PC-3 (cell line): Measurements from ENCODE around the gene APOA1. TPM values are rescaled to one million over a fixed set of nuclear protein-coding genes. Genes with fewer than 3 reads are reported as not detected.

Experiments
- ATAC-seq: fragments of 200-7000 bp; cut with Tn5 transposase; 2 replicates; pipeline ENCODE4 v1.9.1; 2020; ENCODE audit warnings: mild to moderate bottlenecking, moderate library complexity
- BruUV-seq: library from RNA; stranded (reverse); fragments of 400-500 nt; replicated peaks from 2 replicates; lab custom pipeline; 2021; lab: Mats Ljungman, UMichigan
- CTCF ChIA-PET: fragments of 300-600 bp; sonication (Branson Sonifier 250); formaldehyde crosslinking; loops from one replicate; lab custom pipeline; 2022; ENCODE audit warnings: antibody characterized with exemption; lab: Charles Lee
- POLR2A ChIA-PET: fragments of 300-600 bp; sonication (Branson Sonifier 250); formaldehyde crosslinking; loops from one replicate; lab custom pipeline; 2022; ENCODE audit warnings: antibody characterized with exemption; ENCODE audit not compliant: unreplicated experiment; lab: Charles Lee
- DNase-seq: peaks from one replicate; pipeline ENCODE4 v3.0.0-alpha.2; 2015
- H2AFZ ChIP-seq: fragments of 300-600 bp; sonication (generic); 2 replicates; pipeline ENCODE4 v1.6.0; 2016; ENCODE audit warnings: antibody characterized with exemption, low read length
- H3F3A ChIP-seq: fragments of 300-600 bp; sonication (generic); one replicate; pipeline ENCODE4 v1.6.0; 2017; ENCODE audit warnings: antibody characterized with exemption, low read length, control low read depth, mild to moderate bottlenecking; ENCODE audit not compliant: unreplicated experiment
- H3K27ac ChIP-seq: fragments of 300-600 bp; sonication (generic); 2 replicates; pipeline ENCODE4 v1.5.1; 2016; ENCODE audit warnings: mild to moderate bottlenecking, low read length
- H3K27me3 ChIP-seq: fragments of 300-600 bp; sonication (generic); 2 replicates; pipeline ENCODE4 v1.6.1; 2016; ENCODE audit warnings: low read length, mixed read lengths
- H3K36me3 ChIP-seq: fragments of 300-600 bp; sonication (generic); 2 replicates; pipeline ENCODE4 v1.6.1; 2016; ENCODE audit warnings: low read depth, mixed run types, low read length, mixed read lengths
- H3K4me1 ChIP-seq: fragments of 300-600 bp; sonication (generic); 2 replicates; pipeline ENCODE4 v1.5.1; 2016; ENCODE audit warnings: low read length; ENCODE audit not compliant: insufficient read depth
- H3K4me2 ChIP-seq: fragments of 300-600 bp; sonication (generic); 2 replicates; pipeline ENCODE4 v1.6.0; 2016; ENCODE audit warnings: low read length
- H3K4me3 ChIP-seq: fragments of 300-600 bp; sonication (generic); 2 replicates; pipeline ENCODE4 v1.5.1; 2016; ENCODE audit warnings: mild to moderate bottlenecking, low read length, mixed read lengths
- H3K79me2 ChIP-seq: fragments of 300-600 bp; sonication (generic); 2 replicates; pipeline ENCODE4 v1.6.1; 2017; ENCODE audit warnings: low read length, mixed read lengths
- H3K9ac ChIP-seq: fragments of 300-600 bp; sonication (generic); 2 replicates; pipeline ENCODE4 v1.6.0; 2016; ENCODE audit warnings: mild to moderate bottlenecking, low read length
- H3K9me2 ChIP-seq: fragments of 300-600 bp; sonication (generic); replicated peaks from 2 replicates; pipeline ENCODE4 v1.6.1; 2016; ENCODE audit warnings: mixed run types, low read length, mixed read lengths
- H3K9me3 ChIP-seq: fragments of 300-600 bp; sonication (generic); 2 replicates; pipeline ENCODE4 v1.6.1; 2016; ENCODE audit warnings: low read length, mixed read lengths
- H4K20me1 ChIP-seq: fragments of 300-600 bp; sonication (generic); 2 replicates; pipeline ENCODE4 v1.6.1; 2016; ENCODE audit warnings: low read length, mixed read lengths
- CTCF ChIP-seq: fragments of 300-600 bp; sonication (generic); conservative IDR thresholded peaks from 2 replicates; pipeline ENCODE4 v1.5.1; 2017; ENCODE audit warnings: antibody characterized with exemption, low read depth, mild to moderate bottlenecking, low read length
- EZH2 ChIP-seq: fragments of 300-600 bp; sonication (generic); IDR thresholded peaks from one replicate; pipeline ENCODE4 v1.6.1; 2017; ENCODE audit warnings: antibody characterized with exemption, mild to moderate bottlenecking, low read length; ENCODE audit not compliant: unreplicated experiment
- EZH2phosphoT487 ChIP-seq: fragments of 300-600 bp; sonication (generic); IDR thresholded peaks from 2 replicates; pipeline ENCODE4 v1.6.1; 2018; ENCODE audit warnings: mild to moderate bottlenecking, antibody characterized with exemption, low read length, borderline replicate concordance
- intact Hi-C: fragments of 100-400 bp; cut with micrococcal nuclease; formaldehyde crosslinking; loops from 2 replicates; pipeline ENCODE4 v1.9.0; 2023
- total RNA-seq: library from RNA; depleted of rRNA; stranded (reverse); fragments of >200 nt; gene quantifications from 2 replicates; pipeline ENCODE4 v1.2.3, GENCODE V29; 2014

APOA1 gene
- total RNA-seq, 1 experiment from 2014 or later = 0.33 TPM

DNA sequence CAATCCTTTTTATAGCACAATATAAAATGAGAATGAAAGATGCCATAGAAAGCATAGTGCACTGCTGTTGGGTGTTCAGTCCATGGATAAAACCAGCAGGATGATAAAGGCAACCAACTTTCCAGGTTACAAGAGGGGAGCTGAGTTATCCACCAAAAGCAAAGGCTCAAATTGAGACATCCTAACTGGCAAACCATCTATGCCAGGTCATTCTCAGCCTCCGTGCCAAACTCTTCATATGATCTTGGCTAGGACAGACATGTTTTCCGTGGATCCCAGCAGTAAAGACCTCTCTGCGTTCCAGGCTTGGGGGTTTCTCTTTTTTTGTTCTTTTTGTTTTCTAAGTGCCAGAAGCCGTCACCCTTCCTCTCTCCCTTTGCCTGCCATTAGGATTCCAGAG, 7.3 kb upstream of the APOA1 start:
- ATAC-seq = no peak
- no peak overlapping the region for H3K4me3 ChIP-seq
- no TSS peak for BruUV-seq

DNA sequence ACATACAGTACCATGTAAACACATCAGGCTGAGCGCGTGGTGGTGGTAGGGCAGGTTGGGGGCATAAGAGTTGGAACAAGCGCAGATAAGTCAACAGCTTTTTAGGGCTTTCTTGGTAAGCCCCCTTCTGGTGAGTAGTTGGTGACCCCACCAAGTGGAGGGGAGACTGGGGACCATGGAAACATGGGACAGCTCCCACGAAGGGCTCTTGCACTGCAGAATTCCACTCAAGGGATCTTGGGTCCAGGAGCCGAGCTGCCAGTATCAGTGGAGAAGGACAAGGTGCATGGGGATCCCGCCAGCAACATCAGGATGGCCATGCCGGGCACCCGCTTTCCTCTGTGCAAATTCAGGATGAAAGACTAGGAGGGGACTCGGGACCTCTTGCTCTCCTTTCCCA, 6.2 kb upstream of the APOA1 start:
- H3K27ac ChIP-seq = no peak overlapping the region
- ATAC-seq (no peak), DNase-seq (no peak)
- no peaks in the 10 kb centered on the region for H3K79me2 ChIP-seq
- no peak overlapping the region for H3K4me3 ChIP-seq
- H3K9ac ChIP-seq = no peak overlapping the region
- intact Hi-C loops = no loop called here
- H2AFZ ChIP-seq = no peak overlapping the region
- no peak for TF ChIP-seq CTCF
- no peak for TF ChIP-seq EZH2phosphoT487
- TF ChIP-seq EZH2 = no peak
- no peaks in the 10 kb centered on the region for H3K27me3 ChIP-seq
- ChIA-PET POLR2A (no interaction called here), CTCF (no interaction called here)
- H3K36me3 ChIP-seq = peaks cover 22% of the 10 kb centered on the region; the same call in 1 of the 2 replicates
- no peaks in the 10 kb centered on the region for H3K4me1 ChIP-seq
- no peaks in the 10 kb centered on the region for H3F3A ChIP-seq
- no peaks in the 10 kb centered on the region for H4K20me1 ChIP-seq
- H3K9me3 ChIP-seq = no peaks in the 10 kb centered on the region
- no peaks in the 10 kb centered on the region for H3K9me2 ChIP-seq
- BruUV-seq = no TSS peak
- H3K4me2 ChIP-seq = no peak overlapping the region

More for the DNA sequence above, 7.3 kb upstream of the APOA1 start:
- H2AFZ ChIP-seq = no peak overlapping the region
- no peaks in the 10 kb centered on the region for H4K20me1 ChIP-seq
- intact Hi-C loops = no loop called here
- no peaks in the 10 kb centered on the region for H3K4me1 ChIP-seq
- ChIA-PET POLR2A (no interaction called here), CTCF (no interaction called here)
- H3K79me2 ChIP-seq = no peaks in the 10 kb centered on the region
- no peaks in the 10 kb centered on the region for H3K9me3 ChIP-seq
- H3K27ac ChIP-seq = no peak overlapping the region
- H3K27me3 ChIP-seq = no peaks in the 10 kb centered on the region
- H3K9me2 ChIP-seq = no peaks in the 10 kb centered on the region
- TF ChIP-seq CTCF (no peak), EZH2phosphoT487 (no peak), EZH2 (no peak)
- DNase-seq = no peak
- H3K9ac ChIP-seq = no peak overlapping the region
- H3K4me2 ChIP-seq = no peak overlapping the region
- H3F3A ChIP-seq = no peaks in the 10 kb centered on the region
- H3K36me3 ChIP-seq = peaks cover 22% of the 10 kb centered on the region; the same call in 1 of the 2 replicates

- DNase-seq (no peak), ATAC-seq (no peak)
- Histone ChIP-seq H3K27ac (no peak overlapping the region), H3K4me3 (no peak overlapping the region), H4K20me1 (no peaks in the 10 kb centered on the region), H3F3A (no peaks in the 10 kb centered on the region), H3K4me2 (no peak overlapping the region), H3K4me1 (no peaks in the 10 kb centered on the region), H3K27me3 (no peaks in the 10 kb centered on the region), H3K36me3 (peaks cover 18% of the 10 kb centered on the region; the same call in 1 of the 2 replicates), H3K9me3 (no peaks in the 10 kb centered on the region), H3K9me2 (no peaks in the 10 kb centered on the region), H3K9ac (no peak overlapping the region), H2AFZ (no peak overlapping the region), H3K79me2 (no peaks in the 10 kb centered on the region)
- intact Hi-C loops = no loop called here
- ChIA-PET POLR2A (no interaction called here), CTCF (no interaction called here)
- TF ChIP-seq EZH2 (no peak), CTCF (no peak), EZH2phosphoT487 (no peak)
- no TSS peak for BruUV-seq
Measured at GRCh38 chr11:116842909-116843308, 5.5 kb upstream of the APOA1 start.
